ENCODE results near the gene TLX3.

The TLX3 gene

DNA sequence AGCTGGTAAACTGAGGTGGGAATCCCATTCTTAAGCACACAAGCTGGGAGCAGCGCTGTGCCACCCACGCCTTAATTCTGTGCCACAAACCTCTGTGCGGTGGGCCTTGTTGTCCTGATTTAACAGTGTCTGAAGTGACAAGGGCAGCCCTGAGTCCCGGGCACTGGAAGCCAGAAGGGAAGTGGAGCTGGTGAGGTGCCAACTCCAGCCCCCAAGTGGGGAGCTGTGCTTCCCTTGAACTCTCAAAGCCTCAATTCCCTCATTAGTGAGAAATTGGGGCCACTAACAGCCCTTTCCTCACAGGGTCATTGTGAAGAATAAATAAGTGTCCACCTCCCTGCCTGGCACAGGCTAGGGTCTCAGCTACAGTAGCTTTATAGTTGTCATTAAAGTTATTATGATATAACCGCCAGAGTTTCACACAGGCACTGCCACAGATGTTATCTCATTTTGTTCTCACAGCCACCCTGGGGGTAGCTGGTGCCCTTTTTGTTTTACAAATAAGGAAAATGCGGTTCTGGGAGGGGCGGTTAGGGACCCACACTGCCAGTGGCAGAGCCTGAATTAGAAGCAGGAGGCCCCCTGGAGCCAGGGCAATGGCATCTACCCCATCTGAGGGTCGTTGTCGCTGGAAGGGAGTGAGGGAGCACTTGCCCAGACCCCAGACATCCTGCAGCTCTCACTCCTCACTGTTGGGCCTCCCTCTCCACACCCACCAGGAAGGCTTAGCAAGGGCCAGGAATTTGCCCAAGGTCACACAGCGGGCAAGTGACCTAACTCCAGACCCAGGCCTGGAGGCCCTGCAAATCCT lies 2.1 kb upstream of the TLX3 start:
- no peak for DNase-seq

DNA sequence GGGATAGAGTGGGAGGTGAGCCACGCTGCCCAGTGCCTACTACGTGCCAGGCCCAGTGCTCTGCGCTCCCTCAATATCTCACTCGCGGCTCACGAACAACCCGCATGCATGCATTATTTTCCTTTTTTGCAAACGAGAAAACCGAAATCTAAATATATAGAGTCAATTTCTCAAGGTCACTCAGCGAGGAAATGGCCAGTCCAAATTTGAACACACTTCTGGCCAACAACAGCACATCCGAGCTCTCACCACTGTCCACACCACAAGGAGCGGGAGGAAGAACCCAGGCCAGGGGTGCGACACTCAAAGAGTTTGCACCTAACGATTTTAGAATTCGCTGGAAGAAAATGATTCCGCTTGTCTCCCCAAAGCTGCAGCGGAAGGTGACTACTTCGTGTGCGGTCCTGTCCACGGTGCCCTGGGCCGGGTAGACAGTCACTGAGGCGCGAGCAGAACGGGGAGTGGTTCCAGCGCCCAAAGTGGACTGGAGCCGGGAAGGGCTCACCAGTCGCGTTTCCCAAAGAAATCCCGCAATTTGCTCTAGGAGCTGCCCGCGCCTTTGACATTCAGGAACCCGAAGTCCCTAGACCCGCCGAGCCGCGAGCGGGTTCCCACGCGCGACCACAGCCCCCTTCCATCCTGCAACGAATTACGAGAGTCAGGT lies 1.1 kb upstream of the TLX3 start:
- peak in 1 of 2 experiments; percentile 19 for DNase-seq

- DNase-seq = peak; percentile 40
Measured at GRCh38 chr5:171309276-171310211, 496 bp downstream of the TLX3 start.

DNA sequence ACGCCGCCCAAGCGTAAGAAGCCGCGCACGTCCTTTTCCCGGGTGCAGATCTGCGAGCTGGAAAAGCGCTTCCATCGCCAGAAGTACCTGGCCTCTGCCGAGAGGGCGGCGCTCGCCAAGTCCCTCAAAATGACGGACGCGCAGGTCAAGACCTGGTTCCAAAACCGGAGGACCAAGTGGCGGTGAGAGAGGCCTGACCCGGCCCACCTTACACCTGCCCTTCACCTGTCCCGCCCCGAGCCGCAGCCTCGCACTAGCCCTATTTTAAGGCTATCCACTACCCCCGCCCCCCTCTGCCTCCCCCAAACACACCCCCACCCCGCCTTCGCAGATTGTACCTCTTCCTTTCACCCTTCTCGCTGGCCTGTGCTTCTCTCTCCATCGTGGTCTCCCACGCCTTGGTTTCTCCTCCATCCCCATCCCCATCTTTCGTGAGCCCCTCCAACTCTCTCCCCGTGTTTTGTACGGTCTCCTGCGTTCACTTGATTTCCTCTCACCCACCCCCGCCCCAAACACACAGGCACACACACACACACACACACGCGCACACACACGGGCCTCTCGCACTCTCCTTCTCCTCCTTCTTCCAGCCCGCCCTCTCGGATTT lies 1.3 kb downstream of the TLX3 start:
- peak; percentile 57 to 65 for DNase-seq

GRCh38 chr5:171310819-171311321 lies 1.8 kb downstream of the TLX3 start:
- DNase-seq = peak; percentile 33 to 35

DNA sequence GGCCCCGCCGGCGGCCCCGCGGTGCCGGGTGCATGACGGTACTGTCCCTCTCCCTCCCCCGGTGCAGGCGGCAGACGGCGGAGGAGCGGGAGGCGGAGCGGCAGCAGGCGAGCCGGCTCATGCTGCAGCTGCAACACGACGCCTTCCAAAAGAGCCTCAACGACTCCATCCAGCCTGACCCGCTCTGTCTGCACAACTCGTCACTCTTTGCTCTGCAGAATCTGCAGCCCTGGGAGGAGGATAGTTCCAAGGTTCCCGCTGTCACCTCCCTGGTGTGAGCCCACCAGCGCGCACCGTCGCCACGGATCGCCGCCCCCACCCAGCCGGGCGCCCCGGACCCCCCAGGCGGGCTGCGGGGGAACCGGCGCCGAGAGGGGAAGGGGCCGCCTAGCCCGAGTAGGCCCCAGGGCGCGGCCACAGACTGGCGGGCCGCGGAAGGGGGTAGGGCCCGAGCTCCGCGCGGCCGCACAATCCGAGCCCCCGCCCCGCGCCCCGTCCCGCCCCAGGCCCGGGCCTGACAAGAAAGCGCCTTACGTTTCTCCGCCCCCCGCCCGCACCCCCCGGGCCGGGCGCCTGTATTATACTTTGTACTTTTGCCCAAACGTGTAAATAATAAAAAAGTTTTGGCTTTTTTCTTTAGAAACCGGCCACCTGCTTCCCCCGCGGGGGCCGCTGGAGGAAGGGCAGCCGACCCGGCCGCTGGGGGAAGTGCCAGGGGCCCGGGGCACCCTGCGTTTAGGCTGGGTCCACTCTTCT lies 2.5 kb downstream of the TLX3 start:
- peak; percentile 33 to 46 for DNase-seq

GRCh38 chr5:171312129-171312974 lies 3.3 kb downstream of the TLX3 start:
- DNase-seq = peak in 1 of 2 experiments; percentile 35

- DNase-seq = peak in 1 of 2 experiments; percentile 22
Measured at GRCh38 chr5:171313481-171314206, 4.6 kb downstream of the TLX3 start.

- DNase-seq = peak in 1 of 2 experiments; percentile 27
Measured at GRCh38 chr5:171314728-171315385, 5.8 kb downstream of the TLX3 start.

GRCh38 chr5:171315386-171315891 lies 6.4 kb downstream of the TLX3 start:
- no peak for DNase-seq

DNA sequence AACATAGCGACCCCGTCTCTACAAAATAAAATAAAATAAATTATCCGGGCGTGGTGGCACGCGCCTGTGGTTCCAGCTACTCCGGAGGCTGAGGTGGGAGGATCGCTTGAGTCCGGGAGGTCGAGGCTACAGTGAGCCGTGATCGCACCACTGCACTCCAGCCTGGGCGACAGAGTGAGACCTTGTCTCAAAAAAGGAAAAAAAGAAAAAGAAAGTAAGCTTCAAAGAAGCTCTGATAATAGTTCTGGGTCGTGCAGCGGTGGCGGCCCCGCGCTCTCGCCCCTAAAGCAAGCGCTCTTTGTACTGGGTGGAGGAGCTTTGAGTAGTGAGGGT lies 6.8 kb downstream of the TLX3 start:
- DNase-seq = no peak

- peak in 1 of 2 experiments; percentile 31 for DNase-seq
Measured at GRCh38 chr5:171316258-171317121, 7.4 kb downstream of the TLX3 start.

DNA sequence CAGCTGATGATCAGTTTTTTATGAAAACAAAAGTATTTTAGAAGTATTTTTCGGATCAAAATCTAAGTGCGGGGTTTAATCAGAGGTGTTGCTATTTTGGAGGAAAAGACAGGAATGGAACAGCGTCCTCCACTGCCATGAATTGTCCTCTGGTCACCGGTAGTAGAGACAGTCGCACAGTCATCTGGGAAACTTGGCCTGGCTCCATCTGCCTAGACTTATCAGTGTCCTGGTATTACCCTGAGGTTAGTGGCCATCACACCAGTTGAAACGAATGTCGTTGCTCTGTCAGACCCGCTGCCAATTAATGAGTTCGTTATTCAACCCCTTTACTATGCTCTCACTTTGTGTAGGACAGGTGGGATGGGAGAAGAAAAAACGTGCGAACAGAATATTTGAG lies 8.2 kb downstream of the TLX3 start:
- no peak for DNase-seq

DNA sequence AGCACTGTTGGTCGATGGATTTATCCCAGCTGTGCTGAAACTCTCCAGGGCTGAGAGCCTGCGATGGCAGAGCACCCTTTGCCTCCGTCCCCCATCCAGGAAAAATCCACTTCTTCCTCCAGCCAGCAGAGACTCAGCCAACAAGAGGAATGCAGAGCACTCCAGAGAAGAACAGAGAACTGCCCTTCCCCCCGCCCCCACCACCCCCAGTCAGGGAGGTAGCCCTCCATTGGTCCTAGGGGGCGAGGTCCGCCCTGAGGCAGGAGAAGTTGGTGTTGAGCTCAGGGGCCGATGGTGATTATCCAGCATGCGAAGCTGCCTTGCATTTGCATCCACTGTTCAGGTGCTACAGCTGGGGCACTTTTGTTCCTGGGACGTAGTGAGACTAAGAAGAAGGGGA lies 9.0 kb downstream of the TLX3 start:
- DNase-seq = no peak

- no peak for DNase-seq
Measured at GRCh38 chr5:171321447-171321846, 12.4 kb downstream of the TLX3 start.

- no peak for DNase-seq
Measured at GRCh38 chr5:171322527-171322926, 13.5 kb downstream of the TLX3 start.

- DNase-seq = no peak
Measured at GRCh38 chr5:171323007-171323406, 14.0 kb downstream of the TLX3 start.

Measured in activated T-cell treated with anti-CD3 and anti-CD28 coated beads, Interleukin-2, amount 50 U/mL, for 48 hours (primary cell).